Measurements from ENCODE around the gene EML1.

Gene EML1

GRCh38 chr14:99775351-99775750, 17.9 kb upstream of the EML1 start:
- no peak for DNase-seq (ENCODE audit: low read depth in 1 of 2, low spot score in 1 of 2)

- DNase-seq (ENCODE audit: low read depth in 1 of 2, low spot score in 1 of 2): no peak
Observed at GRCh38 chr14:99777951-99778350, 15.3 kb upstream of the EML1 start.

- no peak for DNase-seq (ENCODE audit: low read depth in 1 of 2, low spot score in 1 of 2)
Observed at GRCh38 chr14:99779751-99780150, 13.5 kb upstream of the EML1 start.

GRCh38 chr14:99780690-99781089, 12.5 kb upstream of the EML1 start:
- DNase-seq (ENCODE audit: low read depth in 1 of 2, low spot score in 1 of 2): no peak

GRCh38 chr14:99781091-99781490, 12.1 kb upstream of the EML1 start:
- DNase-seq (ENCODE audit: low read depth in 1 of 2, low spot score in 1 of 2): no peak

GRCh38 chr14:99781853-99782610, 11.2 kb upstream of the EML1 start:
- no peak for DNase-seq (ENCODE audit: low read depth in 1 of 2, low spot score in 1 of 2)

GRCh38 chr14:99784508-99784907, 8.7 kb upstream of the EML1 start:
- no peak for DNase-seq (ENCODE audit: low read depth in 1 of 2, low spot score in 1 of 2)

- no peak for DNase-seq (ENCODE audit: low read depth in 1 of 2, low spot score in 1 of 2)
Observed at GRCh38 chr14:99785426-99785825, 7.8 kb upstream of the EML1 start.

- DNase-seq (ENCODE audit: low read depth in 1 of 2, low spot score in 1 of 2): no peak
Observed at GRCh38 chr14:99786511-99786989, 6.7 kb upstream of the EML1 start.

GRCh38 chr14:99788713-99789112, 4.5 kb upstream of the EML1 start:
- DNase-seq (ENCODE audit: low read depth in 1 of 2, low spot score in 1 of 2): no peak

- no peak for DNase-seq (ENCODE audit: low read depth in 1 of 2, low spot score in 1 of 2)
Observed at GRCh38 chr14:99789581-99789980, 3.6 kb upstream of the EML1 start.

GRCh38 chr14:99790201-99790977, 2.8 kb upstream of the EML1 start:
- no peak for DNase-seq (ENCODE audit: low read depth in 1 of 2, low spot score in 1 of 2)

- DNase-seq (ENCODE audit: low read depth in 1 of 2, low spot score in 1 of 2): no peak
Observed at GRCh38 chr14:99790978-99791376, 2.2 kb upstream of the EML1 start.

GRCh38 chr14:99791476-99792209, 1.6 kb upstream of the EML1 start:
- no peak for DNase-seq (ENCODE audit: low read depth in 1 of 2, low spot score in 1 of 2)

GRCh38 chr14:99792210-99792535, 1.0 kb upstream of the EML1 start:
- DNase-seq (ENCODE audit: low read depth in 1 of 2, low spot score in 1 of 2): no peak

- no peak for DNase-seq (ENCODE audit: low read depth in 1 of 2, low spot score in 1 of 2)
Observed at GRCh38 chr14:99792551-99793212, 531 bp upstream of the EML1 start.

GRCh38 chr14:99794151-99794780, 1.1 kb downstream of the EML1 start:
- no peak for DNase-seq (ENCODE audit: low read depth in 1 of 2, low spot score in 1 of 2)

GRCh38 chr14:99795046-99795445, 1.8 kb downstream of the EML1 start:
- no peak for DNase-seq (ENCODE audit: low read depth in 1 of 2, low spot score in 1 of 2)

- DNase-seq (ENCODE audit: low read depth in 1 of 2, low spot score in 1 of 2): no peak
Observed at GRCh38 chr14:99797231-99797630, 4.0 kb downstream of the EML1 start.

- DNase-seq (ENCODE audit: low read depth in 1 of 2, low spot score in 1 of 2): no peak
Observed at GRCh38 chr14:99800781-99801180, 7.6 kb downstream of the EML1 start.
